HT1080 (cell line): ENCODE results near the gene ZGPAT. TPM values are rescaled to one million over a fixed set of nuclear protein-coding genes. Genes with fewer than 3 reads are reported as not detected.
"Not testable (repeated sequence)": the region's sequence is repeated elsewhere in the genome, so short reads cannot be mapped to it uniquely, and the experiment has no call there.

Source experiments
- DNase-seq: peaks from one replicate; pipeline ENCODE4 v3.0.0-alpha.2; 2015; ENCODE audit warnings: low read depth
- total RNA-seq: library from RNA; depleted of rRNA; stranded (reverse); fragments of >200 nt; shearing (Covaris generic); gene quantifications from 2 replicates; pipeline ENCODE4 v1.2.3, GENCODE V29; 2014

The ZGPAT gene
- total RNA-seq, 1 experiment from 2014 or later: 29.1 TPM

- no peak for DNase-seq
Observed at GRCh38 chr20:63755933-63756647, 48.3 kb downstream of the ZGPAT start.

GRCh38 chr20:63756648-63756991 lies 48.8 kb downstream of the ZGPAT start:
- DNase-seq: no peak

- no peak for DNase-seq
Observed at GRCh38 chr20:63758152-63758551, 50.3 kb downstream of the ZGPAT start.

GRCh38 chr20:63759377-63759901 lies 51.6 kb downstream of the ZGPAT start:
- no peak for DNase-seq

GRCh38 chr20:63765082-63765873 lies 57.4 kb downstream of the ZGPAT start:
- DNase-seq: no peak

- no peak for DNase-seq
Observed at GRCh38 chr20:63765902-63766301, 58.1 kb downstream of the ZGPAT start.

GRCh38 chr20:63766695-63767426 lies 59.0 kb downstream of the ZGPAT start:
- DNase-seq: no peak

GRCh38 chr20:63767456-63767855 lies 59.6 kb downstream of the ZGPAT start:
- DNase-seq: no peak

- DNase-seq: no peak
Observed at GRCh38 chr20:63767886-63768285, 60.0 kb downstream of the ZGPAT start.

- no peak for DNase-seq
Observed at GRCh38 chr20:63768591-63769515, 61.0 kb downstream of the ZGPAT start.

GRCh38 chr20:63769891-63770474 lies 62.1 kb downstream of the ZGPAT start:
- no peak for DNase-seq

GRCh38 chr20:63771046-63771707 lies 63.3 kb downstream of the ZGPAT start:
- no peak for DNase-seq

GRCh38 chr20:63772781-63773518 lies 65.1 kb downstream of the ZGPAT start:
- no peak for DNase-seq

GRCh38 chr20:63773571-63774241 lies 65.9 kb downstream of the ZGPAT start:
- DNase-seq: no peak

- no peak for DNase-seq
Observed at GRCh38 chr20:63774306-63774705, 66.5 kb downstream of the ZGPAT start.

- no peak for DNase-seq
Observed at GRCh38 chr20:63775096-63775978, 67.5 kb downstream of the ZGPAT start.

- not testable (repeated sequence) for DNase-seq
Observed at GRCh38 chr20:63776875-63777274, 69.0 kb downstream of the ZGPAT start.

- DNase-seq: no peak
Observed at GRCh38 chr20:63777614-63778013, 69.8 kb downstream of the ZGPAT start.
